Inferior parietal cortex (tissue), 1 donor: ENCODE measurements around the gene SLC11A2.

ENCODE experiments used
- DNase-seq: peaks from one replicate; pipeline ENCODE4 v3.0.0-alpha.2; 2016; ENCODE audit errors: extremely low spot score

The SLC11A2 gene

DNA sequence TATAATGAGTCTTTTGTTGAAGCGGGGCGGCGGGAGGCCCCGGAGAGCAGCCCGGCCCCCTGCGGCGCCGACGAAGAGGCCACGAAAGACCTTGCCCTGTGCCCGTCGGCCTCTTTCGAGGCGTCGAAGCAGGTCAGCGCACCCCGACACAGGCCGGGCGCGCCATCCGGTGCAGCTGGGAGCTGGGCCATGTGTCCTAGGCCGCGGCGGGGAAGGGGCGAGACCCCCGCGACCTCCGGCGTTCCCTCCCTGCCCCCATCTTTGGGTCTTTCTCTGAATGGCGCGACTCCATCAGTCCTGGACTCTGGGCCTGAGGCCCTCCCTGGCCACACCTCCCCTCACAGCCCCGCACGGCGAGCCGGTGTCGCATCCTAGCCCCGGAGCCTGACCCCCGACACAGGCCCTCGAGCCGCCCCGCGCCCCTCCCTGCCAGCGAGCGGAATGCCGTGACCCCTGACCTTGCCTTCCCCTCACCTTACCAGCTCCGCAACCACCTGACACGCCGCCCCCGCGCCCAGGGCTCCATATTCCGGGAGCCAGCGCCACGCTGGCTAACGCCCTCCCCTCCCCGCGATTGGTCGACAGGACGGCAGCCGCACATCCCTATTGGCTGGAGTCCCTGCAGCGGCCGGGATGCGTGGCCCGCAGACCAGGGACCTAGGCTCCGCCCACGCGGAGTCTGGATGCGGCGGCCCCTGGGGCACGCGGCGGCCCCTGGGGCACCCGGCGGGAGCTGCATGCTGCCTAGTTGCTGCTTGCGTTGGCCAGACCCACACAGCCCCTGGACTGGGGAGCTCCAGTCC is at the start of gene SLC11A2:
TSS of gene SLC11A2 (minus strand) at position 549 of the 803 bp plus-strand sequence. CDS start 15,656 bp downstream, outside the sequence.
- DNase-seq, result peak; percentile 95

DNA sequence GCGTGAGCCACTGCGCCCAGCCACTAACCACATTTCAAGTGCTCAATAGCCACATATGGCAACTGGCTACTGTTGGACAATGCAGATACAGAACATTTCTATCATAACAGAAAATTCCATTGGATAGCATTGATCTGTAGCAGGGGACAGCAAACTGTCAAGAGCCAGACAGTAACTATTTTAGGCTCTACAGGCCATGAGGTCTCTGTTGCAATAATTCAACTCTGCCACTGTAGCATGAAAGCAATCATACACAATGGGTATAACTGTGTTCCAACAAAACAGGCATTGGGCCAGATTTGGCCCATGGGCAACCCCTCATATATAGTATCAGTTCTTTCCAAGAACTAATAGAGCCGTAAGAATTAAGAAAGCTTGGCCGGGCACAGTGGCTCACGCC is 49.2 kb upstream of the SLC11A2 start:
- no peak for DNase-seq

DNA sequence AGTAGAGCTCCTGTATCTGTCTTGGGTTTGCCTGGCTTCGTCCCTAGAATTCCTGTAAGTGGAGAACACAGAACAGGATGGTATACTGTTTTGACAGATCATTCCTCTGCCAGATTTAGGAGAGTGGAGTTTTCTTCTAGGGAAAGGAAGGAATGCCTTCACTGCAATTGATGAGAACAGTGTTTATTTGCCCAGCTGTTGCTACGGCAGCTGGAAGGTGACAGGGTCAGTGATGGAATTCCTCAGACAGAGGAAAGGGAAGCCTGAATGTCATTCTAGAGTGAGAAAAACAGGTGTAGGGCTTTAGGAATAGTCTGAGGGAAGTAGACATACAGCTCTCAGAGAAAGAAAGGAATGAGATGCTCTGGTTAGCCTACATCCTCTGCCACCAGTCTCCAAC is 45.5 kb upstream of the SLC11A2 start:
- DNase-seq, result no peak

DNA sequence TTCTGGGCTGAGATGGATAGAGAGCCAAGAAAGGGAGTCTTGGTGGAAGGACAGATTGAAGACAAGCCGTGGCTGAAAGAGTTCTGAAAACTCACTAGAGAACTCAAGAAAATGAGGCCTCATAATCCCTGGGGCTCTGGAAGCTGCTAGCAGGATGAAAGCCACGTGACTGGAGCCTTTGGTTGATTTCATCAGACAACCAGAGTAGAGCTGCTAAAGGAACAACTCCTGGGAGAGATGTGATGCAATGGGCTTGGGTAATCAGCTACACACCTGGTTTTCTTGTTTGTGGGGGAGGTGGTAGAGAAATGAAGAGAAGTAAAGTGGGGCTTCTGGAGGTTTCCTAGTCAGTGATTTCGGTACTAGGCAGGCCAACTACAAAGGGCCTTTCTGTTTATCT is 43.8 kb upstream of the SLC11A2 start:
- no peak for DNase-seq

DNA sequence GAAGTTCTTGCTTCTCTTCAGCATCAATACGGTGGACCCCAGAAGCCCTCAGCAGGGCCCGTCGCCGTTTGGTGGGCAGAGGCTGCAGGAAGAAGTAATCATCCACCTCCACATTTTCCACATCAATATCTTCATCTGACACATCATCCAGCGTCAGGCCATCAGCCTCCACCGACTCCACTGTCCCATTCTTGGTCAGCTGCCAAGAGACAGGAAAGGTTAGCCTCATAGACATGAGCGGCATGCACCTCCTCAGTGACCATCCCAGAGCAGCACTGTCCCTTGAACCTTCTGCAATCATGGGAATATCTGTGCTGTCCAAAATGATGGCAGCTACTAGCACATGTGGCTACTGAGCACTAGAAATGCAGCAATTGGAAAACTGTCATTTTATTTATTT is 41.6 kb upstream of the SLC11A2 start:
- DNase-seq, result no peak

DNA sequence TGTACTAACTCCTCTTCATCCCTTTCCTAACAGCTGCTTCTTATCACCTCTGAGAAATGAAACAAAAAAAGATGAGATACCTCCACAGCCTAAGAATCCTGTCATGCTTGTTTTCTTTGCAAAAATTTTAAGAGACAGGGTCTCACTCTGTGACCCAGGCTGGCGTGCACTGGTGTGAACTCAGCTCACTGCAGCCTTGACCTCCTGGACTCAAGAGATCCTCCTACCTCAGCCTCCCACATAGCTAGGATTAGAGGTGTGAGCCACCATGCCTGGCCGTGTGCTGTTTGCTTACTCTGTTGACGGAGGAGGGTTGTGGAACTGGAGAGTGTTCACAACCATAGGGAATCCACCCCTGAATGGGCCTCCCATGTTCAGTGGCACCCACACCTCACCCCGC is 41.0 kb upstream of the SLC11A2 start:
- DNase-seq, result no peak

DNA sequence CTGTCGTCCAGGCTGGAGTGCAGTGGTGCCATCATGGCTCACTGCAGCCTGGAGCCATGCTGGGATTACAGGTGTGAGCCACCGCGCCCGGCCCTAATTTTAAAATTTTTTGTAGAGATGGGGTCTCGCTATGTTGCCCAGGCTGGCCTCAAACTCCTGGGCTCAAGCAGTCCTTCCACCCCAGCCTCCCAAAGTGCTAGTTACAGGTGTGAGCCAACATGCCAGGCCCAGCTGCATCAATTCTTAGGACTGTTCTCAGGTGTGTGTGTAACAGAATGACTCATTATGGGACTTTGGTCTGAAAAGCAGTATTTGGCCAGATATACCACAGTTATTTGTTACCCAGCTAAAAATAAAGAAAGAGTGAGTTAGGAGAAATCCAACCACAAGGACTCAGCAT is 39.3 kb upstream of the SLC11A2 start:
- no peak for DNase-seq

DNA sequence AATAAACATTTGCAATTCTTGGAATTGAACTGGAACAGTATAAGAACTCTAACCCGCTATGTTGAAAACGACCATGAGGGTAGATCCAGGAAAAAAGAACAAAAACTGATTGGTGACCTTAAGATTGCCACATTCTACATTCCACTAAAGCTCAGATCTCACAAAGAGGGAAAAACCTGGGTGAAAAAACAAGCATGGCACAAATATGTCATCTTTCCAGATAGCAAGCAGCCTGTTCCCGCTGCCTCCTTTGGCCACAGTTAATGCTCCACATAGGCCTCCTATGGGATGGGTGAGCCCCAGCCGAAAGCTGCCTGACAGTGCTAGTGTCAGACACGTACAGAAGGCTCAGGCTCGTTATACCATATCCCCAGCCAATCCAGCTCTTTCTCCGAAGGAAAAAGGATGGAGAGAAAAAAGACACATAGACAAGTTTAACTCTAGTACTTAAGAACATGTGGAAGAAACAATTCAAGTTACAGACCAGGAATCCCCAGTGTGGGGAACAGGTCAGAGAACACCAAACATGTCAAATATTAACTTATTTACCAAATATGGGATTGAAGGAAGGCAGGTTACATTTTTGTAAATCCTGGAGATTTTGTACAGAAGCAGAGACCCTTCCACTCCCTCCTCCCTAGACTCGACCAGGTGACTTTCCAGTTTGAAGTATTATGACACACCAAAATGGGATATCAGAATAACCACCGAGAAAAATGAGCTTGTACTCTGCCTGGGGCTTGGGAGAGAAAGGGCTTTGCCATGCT is 36.6 kb upstream of the SLC11A2 start:
- DNase-seq, result no peak

DNA sequence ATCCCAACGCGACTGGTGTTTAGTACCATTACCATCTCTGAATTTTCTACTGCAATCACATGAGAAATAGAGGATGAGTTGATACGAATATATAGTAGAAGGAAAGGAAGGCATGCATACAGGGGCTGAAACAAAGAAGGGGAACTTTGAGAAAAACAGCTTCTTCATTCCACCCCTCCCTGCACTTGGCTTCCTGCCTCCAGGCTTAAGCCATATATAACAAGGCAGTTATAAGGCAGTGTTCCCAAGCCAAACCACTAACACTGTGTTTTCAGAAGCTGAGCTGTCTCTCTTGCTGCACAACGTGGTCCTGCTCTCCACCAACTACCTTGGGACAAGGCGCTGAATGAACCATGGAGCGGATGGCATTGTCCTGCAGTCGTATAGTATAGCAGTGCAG is 32.9 kb upstream of the SLC11A2 start:
- no peak for DNase-seq

DNA sequence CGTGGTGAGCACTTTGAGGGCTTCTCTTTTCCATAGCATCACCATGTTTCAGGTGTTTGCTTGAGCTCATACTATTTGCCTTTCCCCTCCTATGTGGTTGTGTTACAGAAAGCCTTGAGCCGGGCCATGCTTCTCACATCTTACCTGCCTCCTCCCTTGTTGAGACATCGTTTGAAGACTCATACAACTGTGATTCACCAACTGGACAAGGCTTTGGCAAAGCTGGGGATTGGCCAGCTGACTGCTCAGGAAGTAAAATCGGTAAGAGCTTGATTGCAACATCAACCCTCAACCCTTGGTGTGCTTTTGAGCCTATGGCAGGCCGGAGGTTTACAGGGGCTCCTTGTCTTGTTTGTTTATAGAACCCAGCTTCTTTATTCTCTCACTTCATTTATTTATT is 30.1 kb upstream of the SLC11A2 start:
- DNase-seq, result no peak

DNA sequence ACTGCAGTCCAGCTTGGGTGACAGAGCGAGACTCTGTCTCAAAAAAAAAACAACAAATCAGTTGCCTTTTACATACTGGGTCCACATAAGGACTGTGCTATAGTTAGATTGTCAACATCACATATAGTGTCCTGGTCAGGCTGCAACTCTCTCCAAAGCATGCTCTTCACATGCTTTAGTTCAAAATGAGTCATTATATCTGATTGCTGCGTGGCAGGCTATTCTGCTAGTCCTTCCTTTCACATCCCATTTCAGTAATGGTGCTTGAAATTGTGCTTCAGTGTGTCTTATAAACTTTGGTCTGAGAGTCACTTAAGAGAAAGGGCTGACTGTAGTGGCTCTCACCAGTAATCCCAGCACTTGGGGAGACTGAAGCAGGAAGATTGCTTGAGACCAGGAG is 28.9 kb upstream of the SLC11A2 start:
- DNase-seq, result no peak

DNA sequence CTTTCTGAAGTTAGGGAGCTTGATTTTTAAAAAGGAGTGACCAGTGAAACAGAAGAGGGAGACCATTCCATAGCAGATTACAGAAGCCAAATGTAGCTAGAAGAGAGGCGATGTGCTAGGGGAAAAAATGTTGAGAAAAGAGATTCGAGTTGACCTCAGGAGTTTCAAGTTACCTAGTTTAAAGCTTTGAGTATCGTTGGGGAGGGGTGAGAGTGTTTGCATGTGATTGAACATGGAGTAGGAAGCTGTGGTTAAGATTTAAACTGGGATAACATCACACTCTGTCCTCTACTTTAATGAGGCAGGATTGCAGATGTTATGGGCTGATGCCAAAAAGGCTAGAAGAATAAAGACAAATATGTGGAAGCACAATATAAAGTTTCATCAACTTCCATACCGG is 25.6 kb upstream of the SLC11A2 start:
- no peak for DNase-seq

DNA sequence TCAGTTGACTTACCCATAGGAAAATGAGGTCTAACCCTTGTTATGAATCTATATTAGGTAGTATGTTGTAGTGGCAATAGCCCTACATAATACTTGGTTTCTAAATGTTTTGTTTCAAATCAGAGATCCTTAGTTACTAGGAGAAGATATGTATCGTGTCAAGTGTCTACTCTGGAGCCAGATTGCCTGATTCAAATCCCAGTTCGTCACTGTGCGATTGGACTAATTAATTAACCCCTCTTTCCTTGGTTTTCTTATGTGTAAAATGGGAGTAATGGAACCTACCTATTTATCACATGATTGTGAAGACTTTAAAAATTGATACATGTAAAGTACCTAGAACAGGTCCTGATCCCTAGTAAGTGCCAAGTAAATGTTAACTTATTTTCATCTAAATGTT is 23.3 kb upstream of the SLC11A2 start:
- no peak for DNase-seq

DNA sequence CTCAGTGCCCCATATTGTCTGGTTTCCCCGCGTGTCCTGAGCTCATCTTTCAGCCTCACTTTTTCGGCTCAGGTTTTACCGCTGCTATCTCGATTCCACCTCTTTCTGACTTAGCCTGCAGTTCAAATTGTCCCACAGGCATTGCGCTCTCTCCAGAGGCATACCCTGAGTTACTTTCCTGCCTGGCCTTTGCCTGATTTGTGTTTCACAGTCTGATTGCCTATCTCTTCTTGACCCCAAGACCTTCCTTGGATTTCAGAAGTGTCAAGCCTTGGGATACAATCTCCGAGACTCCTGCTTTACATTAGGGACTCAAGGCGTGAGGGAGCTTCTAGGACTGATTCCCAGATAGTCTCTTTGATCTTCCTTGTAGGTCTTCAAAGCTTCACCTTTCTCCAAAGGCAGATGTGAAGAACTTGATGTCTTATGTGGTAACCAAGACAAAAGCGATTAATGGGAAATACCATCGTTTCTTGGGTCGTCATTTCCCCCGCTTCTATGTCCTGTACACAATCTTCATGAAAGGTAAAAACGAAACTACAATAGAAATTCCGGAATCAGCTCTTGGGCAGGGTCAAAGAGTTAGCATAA is 22.6 kb upstream of the SLC11A2 start:
- no peak for DNase-seq

DNA sequence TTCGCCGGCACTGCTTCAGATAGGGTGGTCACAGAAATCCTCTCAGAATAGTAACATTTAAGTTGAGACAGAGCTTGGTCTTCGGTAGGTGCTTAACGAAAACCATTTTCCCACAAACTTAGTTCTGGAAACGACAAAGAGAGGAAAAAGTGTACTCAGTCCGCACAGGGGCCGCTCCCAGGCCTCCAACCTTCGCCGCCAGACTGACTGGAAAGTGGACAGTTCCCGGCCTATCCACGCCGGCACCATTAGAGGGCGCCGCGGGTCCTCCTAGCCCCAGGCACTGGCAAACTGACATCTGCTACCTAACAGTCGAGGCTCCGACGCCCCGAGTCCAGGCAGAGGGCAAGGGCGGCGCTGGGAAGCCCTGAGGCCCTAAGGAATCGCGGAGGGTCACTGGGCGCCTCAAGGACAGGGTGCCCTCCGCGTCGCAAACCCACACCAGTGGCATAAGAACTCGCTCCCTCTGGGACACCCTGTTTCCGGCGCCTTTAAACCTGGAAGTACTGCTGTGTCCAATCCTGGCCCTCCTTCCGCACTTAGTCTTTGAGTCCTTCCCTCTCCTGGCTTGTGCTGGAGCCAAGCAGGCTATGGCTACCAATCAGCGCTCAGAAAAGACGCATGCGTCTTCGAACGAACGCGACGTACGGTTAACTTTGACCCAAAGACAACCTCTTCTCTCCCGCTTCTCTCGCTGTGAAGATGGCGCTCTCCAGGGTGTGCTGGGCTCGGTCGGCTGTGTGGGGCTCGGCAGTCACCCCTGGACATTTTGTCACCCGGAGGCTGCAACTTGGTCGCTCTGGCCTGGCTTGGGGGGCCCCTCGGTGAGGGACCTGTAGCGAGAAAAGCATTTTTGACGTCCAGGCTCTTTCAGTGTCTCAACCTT is 21.7 kb upstream of the SLC11A2 start, which contains the start of gene LETMD1:
TSS of gene LETMD1 (plus strand) at position 673 of the 886 bp plus-strand sequence. CDS start at position 703, 30 bp downstream.
- peak; percentile 100 for DNase-seq

DNA sequence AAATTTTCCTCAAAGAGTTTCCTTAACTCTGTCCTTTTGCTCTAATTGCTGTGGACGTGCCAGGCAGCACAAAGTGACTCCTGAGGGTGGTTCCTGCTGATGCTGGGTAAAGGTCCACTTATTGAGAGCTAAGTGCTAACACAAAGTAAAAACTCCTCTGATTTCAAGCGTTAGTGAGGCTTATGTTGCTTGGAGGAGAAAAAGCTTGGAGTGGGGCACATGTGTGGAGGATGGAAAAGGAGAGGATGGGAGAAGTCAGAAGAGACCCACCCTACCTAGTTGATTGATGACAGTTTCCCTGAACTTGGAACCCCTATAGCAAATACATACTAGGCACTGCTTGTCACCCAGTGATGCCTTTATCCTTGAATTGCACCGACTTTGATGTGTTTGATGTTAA is 10.1 kb upstream of the SLC11A2 start:
- DNase-seq, result no peak

DNA sequence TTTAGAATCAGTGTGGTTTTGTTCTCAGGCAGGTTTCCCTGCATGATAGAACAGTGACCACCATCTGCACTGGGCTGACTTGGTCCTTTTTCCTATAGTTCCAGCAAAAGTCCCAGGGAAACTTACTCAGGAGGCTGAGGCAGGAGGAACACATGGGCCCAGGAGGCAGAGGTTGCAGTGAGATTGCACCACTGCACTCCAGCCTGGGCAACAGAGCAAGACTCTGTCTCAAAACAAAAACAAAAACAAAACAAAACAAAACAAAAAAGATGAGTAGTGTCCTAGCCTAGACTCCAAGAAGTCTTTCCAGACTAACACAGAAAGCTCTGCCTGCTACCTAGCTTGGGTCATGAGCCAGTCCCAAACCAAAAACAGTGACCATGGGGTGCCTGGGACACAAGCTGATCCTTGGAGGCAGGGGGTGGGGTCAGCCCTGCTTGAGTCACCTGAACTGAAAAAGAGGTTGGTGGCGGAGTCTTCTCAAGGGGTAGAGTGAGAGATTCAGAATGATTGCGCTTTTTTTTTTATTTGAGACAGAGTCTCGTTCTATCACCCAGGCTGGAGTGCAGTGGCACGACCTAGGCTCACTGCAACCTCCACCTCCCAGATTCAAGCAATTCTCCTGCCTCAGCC is 7.4 kb upstream of the SLC11A2 start:
- no peak for DNase-seq

DNA sequence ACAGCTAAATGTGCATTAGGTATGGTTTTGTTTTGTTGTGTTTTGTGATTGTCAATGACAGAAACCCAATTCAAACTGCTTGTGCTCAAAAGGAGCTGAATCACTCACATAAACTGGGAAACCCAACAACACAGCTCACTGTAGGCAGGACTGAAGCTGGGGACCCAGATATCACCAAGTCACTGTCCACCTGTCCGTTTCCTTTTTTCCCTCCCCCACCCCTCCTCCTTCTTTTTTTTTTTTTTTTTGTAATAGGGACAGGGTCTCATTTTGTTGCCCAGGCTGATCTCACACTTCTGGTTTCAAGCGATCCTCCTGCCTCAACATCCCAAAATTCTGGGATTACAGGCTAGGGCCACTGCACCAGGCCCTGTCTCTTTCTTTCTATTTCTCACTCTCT is 6.9 kb upstream of the SLC11A2 start:
- no peak for DNase-seq

DNA sequence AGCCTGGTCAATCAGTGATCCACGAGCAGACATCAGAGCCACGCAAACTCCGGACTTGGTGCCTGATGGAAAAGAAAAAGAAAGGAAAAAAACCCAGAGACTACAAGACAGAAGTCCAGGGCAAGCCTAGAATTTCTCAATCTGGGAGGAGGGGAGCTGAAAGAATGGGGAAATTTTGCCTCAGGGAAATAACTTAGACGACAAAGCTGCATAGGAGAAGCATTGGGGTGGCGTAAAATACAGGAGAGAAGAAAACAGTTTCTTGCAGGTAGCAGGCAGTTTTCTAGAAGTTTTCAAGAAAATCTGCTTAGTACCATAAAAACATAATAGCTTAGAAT is 2.6 kb upstream of the SLC11A2 start:
- no peak for DNase-seq

DNA sequence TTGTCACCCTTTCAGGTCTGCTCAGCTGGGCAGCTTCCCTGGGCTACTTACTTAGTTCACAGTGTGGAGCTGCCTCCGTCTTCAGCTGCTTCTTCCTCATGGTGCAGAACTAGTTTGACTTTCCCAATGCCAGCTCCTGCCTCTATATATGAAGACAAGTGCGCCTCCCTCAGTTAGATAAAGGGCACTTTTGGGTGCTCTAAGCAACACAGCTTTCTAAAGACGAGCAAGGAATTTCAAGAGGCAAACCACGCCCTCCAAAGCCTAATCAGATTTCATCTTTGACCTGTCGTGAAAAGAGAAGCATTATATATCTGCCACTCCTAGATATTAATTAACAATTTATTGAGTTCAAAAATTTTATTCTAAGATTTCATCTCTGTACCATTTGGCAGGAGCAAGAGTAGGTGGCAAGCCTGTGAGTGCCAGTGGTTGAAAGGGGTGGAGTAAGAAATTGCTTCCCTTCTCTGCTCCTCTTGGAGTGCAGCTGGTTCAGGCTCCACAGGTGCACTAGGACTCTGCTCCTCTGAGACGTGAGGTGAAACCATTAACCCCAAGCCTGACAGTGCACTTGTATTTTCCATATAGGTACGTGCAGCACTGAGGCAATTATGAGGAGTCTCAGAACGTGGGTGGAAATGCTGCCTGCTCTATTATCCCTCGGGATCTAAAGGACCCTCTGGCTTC is 2.1 kb upstream of the SLC11A2 start:
- no peak for DNase-seq

DNA sequence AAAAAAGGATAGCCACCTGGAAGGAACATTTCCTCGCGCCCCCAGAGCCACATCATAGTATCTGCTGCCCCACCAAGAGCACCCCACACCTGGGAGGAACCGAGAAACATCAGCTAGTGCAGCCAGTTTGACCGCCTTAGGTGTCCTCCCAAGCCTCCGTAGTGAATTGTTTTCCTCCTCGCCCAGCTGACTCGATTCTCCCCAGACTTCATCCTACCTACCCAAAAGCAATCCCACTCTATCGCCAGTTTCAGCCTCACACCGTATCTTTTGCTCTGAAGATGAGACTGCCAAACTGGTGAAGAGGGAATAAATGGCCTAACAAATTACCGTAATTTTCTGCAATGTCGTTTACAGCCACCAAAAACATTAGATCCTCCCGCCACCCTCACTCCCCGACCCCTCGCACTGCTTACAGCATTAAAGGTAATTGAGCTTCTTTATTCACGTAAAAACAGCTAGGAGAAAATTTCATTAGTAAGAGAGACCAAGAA is 1.2 kb upstream of the SLC11A2 start:
- DNase-seq, result no peak
